Sigmoid colon (tissue), 7 donors: ENCODE results near the gene B4GALNT2. TPM values are rescaled to one million over a fixed set of nuclear protein-coding genes. Genes with fewer than 3 reads are reported as not detected.

Experiments
- DNase-seq: peaks from one replicate; pipeline ENCODE4 v3.0.0-alpha.2; 2019
- H3K27ac ChIP-seq, 4 donors: fragments of 200-600 bp; sonication (generic); one replicate each; pipeline ENCODE4 v1.5.1; 2016 to 2019; ENCODE audit warnings: mild to moderate bottlenecking in 1 of 4
- H3K27me3 ChIP-seq, 3 donors: fragments of 200-600 bp; sonication (generic); one replicate each; pipeline ENCODE4 v1.5.1; 2019; ENCODE audit warnings: mild to moderate bottlenecking in 1 of 3
- H3K36me3 ChIP-seq, 4 donors: fragments of 200-600 bp; sonication (generic); one replicate each; pipeline ENCODE4 v1.5.1; 2016 to 2019
- H3K4me1 ChIP-seq, 4 donors: fragments of 200-600 bp; sonication (generic); one replicate each; pipeline ENCODE4 v1.5.1; 2017 to 2019
- H3K4me3 ChIP-seq, 4 donors: fragments of 200-600 bp; sonication (generic); one replicate each; pipeline ENCODE4 v1.5.1; 2017 to 2019; ENCODE audit warnings: mild to moderate bottlenecking in 2 of 4, moderate library complexity in 1 of 4
- H3K9me3 ChIP-seq, 4 donors: fragments of 200-600 bp in 3 of 4; sonication (generic) in 3 of 4; one replicate each; pipeline versions ENCODE4 v1.5.1 to v1.6.1; 2013 to 2019
- EP300 ChIP-seq, 4 donors: sonication (generic); formaldehyde crosslinking; IDR thresholded peaks; one replicate each; pipeline ENCODE4 v1.6.1; 2017; ENCODE audit warnings: antibody characterized with exemption in 4 of 4
- POLR2A ChIP-seq, 2 donors: fragments of 450-650 bp; IDR thresholded peaks; one replicate each; pipeline ENCODE4 v1.6.1; 2016; ENCODE audit warnings: antibody characterized with exemption in 2 of 2, mild to moderate bottlenecking in 2 of 2, moderate library complexity in 2 of 2
- POLR2AphosphoS5 ChIP-seq, 4 donors: sonication (generic); formaldehyde crosslinking; IDR thresholded peaks; one replicate each; pipeline ENCODE4 v1.6.1; 2017; ENCODE audit warnings: antibody characterized with exemption in 4 of 4
- WGBS, 2 donors: extraction: QIAGEN DNeasy Blood & Tissue Kit; methylation state at CpG; one replicate each; pipeline ENCODE4 v1.1.7; 2013; 5-methylcytosine and 5-hydroxymethylcytosine counted together
- intact Hi-C: fragments of 100-400 bp; cut with DNase I; formaldehyde crosslinking; loops from one replicate; pipeline ENCODE4 v1.15.1; 2023
- polyA plus RNA-seq, 3 donors: library from polyadenylated mRNA; stranded (reverse); fragments of 200-250 nt; gene quantifications; one replicate each; pipeline ENCODE4 v1.2.3, GENCODE V29; 2013
- total RNA-seq, 4 donors: library from RNA; depleted of rRNA; stranded (reverse); fragments of >200 nt; gene quantifications; one replicate each; pipeline ENCODE4 v1.1.0, GENCODE V29; 2016
- TF ChIP-seq, protein P1 (sequence below), 4 experiments: fragments of 450-650 bp in 3 of 4; fragments of 200-600 bp in 1 of 4; IDR thresholded peaks; one replicate each; pipeline ENCODE4 v1.5.1; 2016 to 2019; ENCODE audit warnings: antibody characterized with exemption in 4 of 4, mild to moderate bottlenecking in 3 of 4, moderate library complexity in 2 of 4
- donor health status: healthy with polysubstance abuse.
- donor health status: Bipolar disorder and iron deficiency.
- donor health status: healthy.

B4GALNT2 gene
- total and polyA plus RNA-seq, 7 donors: 2.4 to 4.1 (median 3.9) TPM; not detected in 4

DNA sequence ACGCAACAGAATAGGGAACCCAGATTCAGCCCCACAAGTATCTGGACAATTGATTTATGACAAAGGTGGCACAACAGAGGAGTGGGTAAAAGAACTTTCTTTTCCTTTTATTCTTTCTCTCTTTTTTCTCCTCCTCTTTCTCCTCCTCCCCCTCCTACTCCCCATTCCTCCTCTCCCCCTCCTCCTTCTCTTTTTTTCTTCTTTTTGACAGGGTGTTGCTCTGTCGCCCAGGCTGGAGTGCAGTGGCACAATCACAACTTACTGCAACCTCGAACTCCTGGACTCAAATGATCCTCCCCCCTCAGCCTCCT, 61.7 kb downstream of the B4GALNT2 start:
- no peak for DNase-seq
- no peaks in the 10 kb centered on the region for H3K27me3 ChIP-seq
- WGBS, 2 donors: 53 to 60% methylated on average over 3 of the region's 3 CpGs
- no peak for TF ChIP-seq POLR2AphosphoS5 (IDR thresholded peaks at IDR 0.05)
- TF ChIP-seq, protein P1, sequence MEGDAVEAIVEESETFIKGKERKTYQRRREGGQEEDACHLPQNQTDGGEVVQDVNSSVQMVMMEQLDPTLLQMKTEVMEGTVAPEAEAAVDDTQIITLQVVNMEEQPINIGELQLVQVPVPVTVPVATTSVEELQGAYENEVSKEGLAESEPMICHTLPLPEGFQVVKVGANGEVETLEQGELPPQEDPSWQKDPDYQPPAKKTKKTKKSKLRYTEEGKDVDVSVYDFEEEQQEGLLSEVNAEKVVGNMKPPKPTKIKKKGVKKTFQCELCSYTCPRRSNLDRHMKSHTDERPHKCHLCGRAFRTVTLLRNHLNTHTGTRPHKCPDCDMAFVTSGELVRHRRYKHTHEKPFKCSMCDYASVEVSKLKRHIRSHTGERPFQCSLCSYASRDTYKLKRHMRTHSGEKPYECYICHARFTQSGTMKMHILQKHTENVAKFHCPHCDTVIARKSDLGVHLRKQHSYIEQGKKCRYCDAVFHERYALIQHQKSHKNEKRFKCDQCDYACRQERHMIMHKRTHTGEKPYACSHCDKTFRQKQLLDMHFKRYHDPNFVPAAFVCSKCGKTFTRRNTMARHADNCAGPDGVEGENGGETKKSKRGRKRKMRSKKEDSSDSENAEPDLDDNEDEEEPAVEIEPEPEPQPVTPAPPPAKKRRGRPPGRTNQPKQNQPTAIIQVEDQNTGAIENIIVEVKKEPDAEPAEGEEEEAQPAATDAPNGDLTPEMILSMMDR (IDR thresholded peaks at IDR 0.05): no peak
- no peak for TF ChIP-seq POLR2A (IDR thresholded peaks at IDR 0.05)
- TF ChIP-seq EP300 (IDR thresholded peaks at IDR 0.05): no peak
- no peaks in the 10 kb centered on the region for H3K9me3 ChIP-seq
- H3K36me3 ChIP-seq: no peaks in the 10 kb centered on the region
- no peak overlapping the region for H3K4me3 ChIP-seq
- intact Hi-C loops: loop anchor here (5.0 to 10.0 kb wide), 3 partner anchors 33 to 289 kb away; partner anchors contain the start of genes PHB1 and UBE2Z
- H3K4me1 ChIP-seq: peaks cover 7 to 19% (median 14%) of the 10 kb centered on the region in 4 donors
- peak overlapping the region in 3 of 4 donors; percentile 87 to 98 (median 95) for H3K27ac ChIP-seq

DNA sequence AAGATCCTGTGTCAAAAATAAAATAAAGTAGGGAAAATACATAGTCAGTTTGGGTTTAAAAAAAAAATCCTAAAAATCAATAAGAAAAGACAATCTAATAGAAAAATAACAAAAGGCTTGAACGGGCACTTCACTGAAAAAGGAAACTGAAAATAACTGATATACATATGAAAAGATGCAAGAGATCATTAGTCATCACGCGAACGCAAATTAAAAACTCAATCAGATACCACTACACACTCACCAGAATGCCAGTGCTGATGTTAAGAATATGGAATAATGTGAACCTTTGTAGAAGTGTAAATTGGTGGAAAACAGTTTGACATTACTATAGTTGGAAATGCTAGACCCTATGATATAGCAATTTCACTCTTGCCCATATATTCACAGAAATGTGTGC, 63.2 kb downstream of the B4GALNT2 start:
- intact Hi-C loops: loop anchor here (10.0 kb wide), 2 partner anchors 219 to 291 kb away; partner anchors contain the start of genes PHB1 and UBE2Z

DNA sequence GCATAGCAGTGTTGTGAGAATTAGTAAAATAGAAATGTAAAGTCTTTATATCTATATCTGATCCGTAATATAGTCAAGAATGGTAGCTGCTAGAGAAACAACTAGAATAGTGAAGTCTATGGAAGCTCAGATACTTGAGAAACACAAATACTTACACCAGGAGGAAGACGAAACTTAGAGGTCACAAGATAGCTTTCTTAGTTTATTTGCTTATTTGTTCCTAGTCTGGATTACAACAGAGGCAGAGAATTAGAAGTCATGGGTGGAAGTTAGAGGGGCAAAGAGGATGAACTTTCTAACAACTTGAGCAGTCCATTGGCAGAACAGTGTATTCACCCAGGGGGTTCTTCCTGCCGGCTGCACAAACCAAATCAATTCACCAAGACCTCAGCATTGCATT, 64.0 kb downstream of the B4GALNT2 start:
- WGBS, 2 donors: 89 to 92% methylated on average over 3 of the region's 3 CpGs
- Histone ChIP-seq H3K4me1 (peaks cover 7 to 13% (median 11%) of the 10 kb centered on the region in 4 donors), H3K36me3 (no peaks in the 10 kb centered on the region), H3K27me3 (no peaks in the 10 kb centered on the region), H3K4me3 (no peak overlapping the region), H3K27ac (no peak overlapping the region), H3K9me3 (no peaks in the 10 kb centered on the region)
- TF ChIP-seq EP300 (IDR thresholded peaks at IDR 0.05): no peak
- TF ChIP-seq, protein P1 (IDR thresholded peaks at IDR 0.05): no peak
- no peak for TF ChIP-seq POLR2AphosphoS5 (IDR thresholded peaks at IDR 0.05)
- TF ChIP-seq POLR2A (IDR thresholded peaks at IDR 0.05): no peak
- intact Hi-C loops: loop anchor here (10.0 kb wide), 2 partner anchors 218 to 292 kb away; partner anchors contain the start of genes PHB1 and UBE2Z
- DNase-seq: no peak

More for the DNA sequence above, 63.2 kb downstream of the B4GALNT2 start:
- Histone ChIP-seq H3K4me1 (peaks cover 7 to 18% (median 14%) of the 10 kb centered on the region in 4 donors), H3K27ac (no peak overlapping the region), H3K36me3 (no peaks in the 10 kb centered on the region), H3K9me3 (no peaks in the 10 kb centered on the region), H3K27me3 (no peaks in the 10 kb centered on the region), H3K4me3 (no peak overlapping the region)
- DNase-seq: no peak
- WGBS, 2 donors: 70 to 76% methylated on average over 4 of the region's 4 CpGs
- TF ChIP-seq POLR2A (IDR thresholded peaks at IDR 0.05) (no peak), EP300 (IDR thresholded peaks at IDR 0.05) (no peak), POLR2AphosphoS5 (IDR thresholded peaks at IDR 0.05) (no peak)
- TF ChIP-seq, protein P1 (IDR thresholded peaks at IDR 0.05): no peak

DNA sequence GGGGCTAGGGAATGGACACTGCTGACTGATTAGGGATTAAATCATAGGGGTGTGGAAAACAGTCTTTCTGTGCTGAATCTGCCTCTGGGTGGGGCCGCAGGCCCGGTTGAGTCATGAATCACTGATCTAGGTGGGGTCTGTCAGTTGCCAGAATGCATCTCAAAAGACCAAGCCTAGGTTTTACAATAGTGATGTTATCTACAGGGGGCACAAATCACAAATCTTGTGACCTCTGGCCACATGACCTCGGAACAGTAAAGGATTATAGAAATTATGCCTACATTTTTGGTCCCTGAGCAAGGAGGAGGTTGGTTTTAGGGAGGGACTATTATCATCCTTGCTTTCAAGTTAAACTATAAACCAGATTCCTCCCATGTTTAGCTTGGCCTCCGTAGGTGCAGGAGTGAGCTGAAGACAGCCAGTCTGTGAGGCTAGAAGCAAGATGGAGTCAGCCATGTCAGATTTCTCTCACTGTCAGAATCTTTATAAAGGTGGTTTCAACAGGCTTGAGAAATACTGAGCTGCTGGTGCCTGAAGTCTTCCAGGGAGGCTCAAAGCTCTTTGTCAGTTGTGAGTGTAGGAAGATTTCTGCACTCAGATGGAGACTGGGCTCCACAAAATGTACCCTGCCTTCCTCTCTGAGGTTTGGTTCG, 64.9 kb downstream of the B4GALNT2 start:
- Histone ChIP-seq H3K36me3 (no peaks in the 10 kb centered on the region), H3K4me3 (no peak overlapping the region), H3K9me3 (no peaks in the 10 kb centered on the region), H3K27ac (no peak overlapping the region), H3K27me3 (no peaks in the 10 kb centered on the region), H3K4me1 (peaks cover 2 to 12% (median 9%) of the 10 kb centered on the region in 4 donors)
- no peak for DNase-seq
- intact Hi-C loops: loop anchor here (10.0 kb wide), 2 partner anchors 217 to 293 kb away; partner anchors contain the start of genes PHB1 and UBE2Z
- WGBS, 2 donors: 31 to 56% methylated on average over 5 of the region's 5 CpGs
- no peak for TF ChIP-seq POLR2A (IDR thresholded peaks at IDR 0.05)
- TF ChIP-seq, protein P1 (IDR thresholded peaks at IDR 0.05): no peak
- no peak for TF ChIP-seq POLR2AphosphoS5 (IDR thresholded peaks at IDR 0.05)
- no peak for TF ChIP-seq EP300 (IDR thresholded peaks at IDR 0.05)
